GM08714 (cell line): ENCODE results near the gene HSP90AA1.

Source experiments
- H3K4me3 ChIP-seq: fragments of 200-500 bp; sonication (Bioruptor generic); 2 replicates; pipeline ENCODE4 v1.5.1; 2014; ENCODE audit warnings: mild to moderate bottlenecking, low read length, inconsistent platforms
- ZNF274 ChIP-seq: IDR thresholded peaks from 2 replicates; pipeline ENCODE4 v1.6.1; 2012; ENCODE audit warnings: mild to moderate bottlenecking, low read depth, low read length

HSP90AA1 gene

GRCh38 chr14:102063109-102063807 lies 23.6 kb downstream of the HSP90AA1 start:
- no peak for TF ChIP-seq ZNF274
- H3K4me3 ChIP-seq: no peak overlapping the region

DNA sequence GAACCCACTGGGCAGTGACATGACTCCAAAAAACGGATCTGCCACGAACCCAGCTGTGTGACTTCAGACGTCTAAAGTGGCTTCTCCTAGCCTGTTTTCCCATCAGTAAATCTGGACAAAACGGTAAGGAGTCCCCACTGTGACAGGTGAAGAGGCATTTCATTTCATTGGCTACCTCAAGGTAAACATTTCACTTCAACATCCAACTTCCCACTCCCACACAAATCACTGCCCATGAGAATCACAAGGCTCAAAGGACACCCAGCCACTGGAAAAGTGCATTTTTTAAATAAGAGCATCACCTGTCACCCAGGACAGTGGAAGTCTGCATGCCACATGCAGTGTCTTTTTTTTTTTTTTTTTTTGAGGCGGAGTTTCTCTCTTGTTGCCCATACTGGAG lies 27.9 kb downstream of the HSP90AA1 start:
- no peak overlapping the region for H3K4me3 ChIP-seq
- TF ChIP-seq ZNF274: no peak

DNA sequence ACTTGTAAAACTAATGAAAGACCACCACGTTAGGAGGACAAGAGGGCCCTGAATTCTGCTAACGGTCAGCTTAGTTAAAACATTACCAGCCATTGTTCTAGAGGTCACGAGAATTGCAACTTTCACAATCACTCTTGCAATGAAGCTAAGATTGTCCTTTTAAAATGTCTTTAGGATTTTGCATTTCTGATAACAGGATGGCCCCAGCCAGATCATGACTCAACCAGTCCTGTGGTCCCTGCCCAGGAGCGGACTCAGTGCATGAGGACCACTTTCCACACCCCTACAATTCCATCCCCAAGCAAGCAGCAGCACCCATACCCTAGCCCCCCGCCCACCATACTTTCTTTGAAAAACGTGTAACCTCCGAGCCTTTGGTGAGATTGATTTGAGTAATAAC lies 28.7 kb downstream of the HSP90AA1 start:
- H3K4me3 ChIP-seq: no peak overlapping the region
- no peak for TF ChIP-seq ZNF274

- no peak overlapping the region for H3K4me3 ChIP-seq
- TF ChIP-seq ZNF274: no peak
These were observed 29.2 kb downstream of the HSP90AA1 start for GRCh38 chr14:102057480-102058114.

DNA sequence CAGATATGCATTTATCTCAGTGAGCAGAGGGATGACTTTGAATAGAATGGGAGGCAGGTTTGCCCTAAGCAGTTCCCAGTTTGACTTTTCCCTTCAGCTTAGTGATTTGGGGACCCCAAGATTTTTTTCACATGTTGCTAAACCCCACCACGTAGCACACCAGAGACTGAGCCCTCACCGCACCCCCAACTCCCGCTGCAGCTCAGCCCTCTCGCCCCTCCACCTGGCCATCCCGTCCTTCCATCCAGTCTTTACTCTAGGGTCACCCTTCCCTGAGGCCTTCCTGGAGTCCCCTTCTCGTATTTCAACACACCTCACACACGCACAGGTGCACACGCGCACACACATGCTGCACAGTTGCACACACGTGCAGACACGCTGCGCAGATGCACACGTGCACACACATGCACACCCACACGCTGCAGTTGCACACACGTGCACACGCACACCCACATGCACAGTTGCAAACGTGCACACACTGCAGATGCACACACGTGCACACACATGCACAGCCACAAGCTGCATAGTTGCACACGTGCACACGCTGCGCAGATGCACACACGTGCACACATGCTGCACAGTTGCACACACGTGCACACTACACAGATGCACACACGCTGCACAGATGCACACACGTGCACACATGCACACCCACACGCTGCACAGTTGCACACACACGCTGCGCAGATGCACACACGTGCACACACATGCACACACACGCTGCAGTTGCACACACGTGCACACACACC lies 30.0 kb downstream of the HSP90AA1 start:
- TF ChIP-seq ZNF274: no peak
- H3K4me3 ChIP-seq: no peak overlapping the region

DNA sequence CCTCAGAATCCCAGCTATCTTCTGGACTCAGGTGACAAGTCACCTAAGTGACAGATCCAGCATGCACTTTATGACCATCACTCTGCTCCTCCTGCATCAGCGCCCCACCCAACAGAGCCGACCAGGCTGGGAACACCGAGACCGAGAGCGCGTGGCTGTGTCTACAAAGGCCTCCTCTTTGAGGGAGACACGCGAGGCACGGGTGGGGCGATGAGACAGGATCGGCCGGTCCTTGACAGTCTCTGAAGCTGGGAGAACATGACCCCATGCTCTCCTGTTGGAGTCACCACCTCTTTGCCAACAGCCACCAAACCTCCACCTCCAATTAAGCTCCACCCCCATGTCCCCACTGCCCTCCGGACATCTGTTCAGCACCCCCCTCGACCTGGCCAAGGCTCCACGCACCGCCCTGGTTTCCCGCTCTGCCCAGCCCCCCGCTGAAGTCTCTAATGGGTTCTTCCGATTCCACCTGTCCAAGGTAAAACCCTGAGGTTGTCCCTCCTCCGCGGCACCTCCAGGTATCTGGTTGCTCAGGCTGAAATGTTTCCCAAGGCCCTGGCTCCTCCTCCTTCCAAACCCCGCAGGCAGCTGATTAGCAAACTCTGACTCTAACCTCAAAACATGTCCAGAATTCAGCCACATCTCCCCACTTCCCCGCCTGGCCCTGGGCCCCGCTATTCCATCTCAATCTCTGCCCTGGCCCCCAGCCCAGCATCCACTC lies 31.5 kb downstream of the HSP90AA1 start:
- H3K4me3 ChIP-seq: no peak overlapping the region
- TF ChIP-seq ZNF274: no peak

- H3K4me3 ChIP-seq: no peak overlapping the region
- no peak for TF ChIP-seq ZNF274
These were observed 34.3 kb downstream of the HSP90AA1 start for GRCh38 chr14:102052522-102052921.

GRCh38 chr14:102050625-102051024 lies 36.2 kb downstream of the HSP90AA1 start:
- TF ChIP-seq ZNF274: no peak
- H3K4me3 ChIP-seq: no peak overlapping the region

DNA sequence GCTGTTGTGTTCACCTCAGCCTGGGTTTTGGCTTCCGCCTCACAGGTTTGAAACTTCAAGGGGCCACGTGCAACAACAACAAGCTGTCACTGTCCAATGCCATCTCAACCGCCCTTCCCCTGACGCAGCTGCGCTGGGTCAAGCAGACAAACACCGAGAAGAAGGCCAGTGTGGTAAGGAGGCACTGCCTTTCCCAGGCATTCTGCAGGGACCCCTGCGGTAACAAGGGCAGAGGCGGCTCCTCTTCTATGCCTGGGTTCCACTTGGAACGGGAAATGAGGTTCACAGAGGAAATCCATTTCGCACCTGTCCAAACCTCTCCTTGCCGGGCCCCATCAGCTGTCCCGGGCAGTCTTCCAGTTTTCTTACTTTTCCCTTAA lies 36.8 kb downstream of the HSP90AA1 start:
- no peak overlapping the region for H3K4me3 ChIP-seq
- no peak for TF ChIP-seq ZNF274

- no peak overlapping the region for H3K4me3 ChIP-seq
- TF ChIP-seq ZNF274: no peak
These were observed 37.4 kb downstream of the HSP90AA1 start for GRCh38 chr14:102049258-102050025.

GRCh38 chr14:102047808-102048540 lies 38.9 kb downstream of the HSP90AA1 start:
- H3K4me3 ChIP-seq: no peak overlapping the region
- TF ChIP-seq ZNF274: no peak

GRCh38 chr14:102046337-102047278 lies 40.2 kb downstream of the HSP90AA1 start:
- H3K4me3 ChIP-seq: no peak overlapping the region
- no peak for TF ChIP-seq ZNF274

- no peak overlapping the region for H3K4me3 ChIP-seq
- TF ChIP-seq ZNF274: no peak
These were observed 42.3 kb downstream of the HSP90AA1 start for GRCh38 chr14:102044566-102044965.
